Measurements from ENCODE around the gene DPP6. TPM values are rescaled to one million over a fixed set of nuclear protein-coding genes. Genes with fewer than 3 reads are reported as not detected.

The DPP6 gene
- total RNA-seq, 1 experiment from 2014 or later: not detected

DNA sequence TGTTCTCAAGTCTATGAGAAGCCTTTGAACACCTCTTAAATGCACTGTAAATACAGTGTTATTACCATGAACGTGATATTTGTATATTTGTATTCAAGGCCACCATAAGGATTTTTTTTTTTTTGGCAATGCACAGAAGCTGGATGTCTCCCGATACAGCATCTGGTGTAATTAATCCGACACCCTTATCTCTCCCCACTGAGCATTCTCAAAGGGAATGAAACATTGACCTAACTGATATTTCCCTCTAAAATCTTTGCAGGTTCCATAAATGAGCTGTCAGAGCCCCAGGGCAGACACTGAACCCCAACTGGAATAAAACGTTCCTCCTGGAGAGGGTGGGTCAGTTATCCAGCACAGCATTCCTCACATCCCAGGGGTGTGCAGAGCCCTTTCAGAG, 634.1 kb downstream of the DPP6 start:
- no peak overlapping the region for H3K4me3 ChIP-seq (ENCODE audit: low read depth, low read length, poor library complexity, severe bottlenecking)
- no peak overlapping the region for H3K27ac ChIP-seq (ENCODE audit: low read depth, low read length, poor library complexity, severe bottlenecking)
- H3K9me3 ChIP-seq (ENCODE audit: low read depth, low read length, poor library complexity, severe bottlenecking): no peaks in the 10 kb centered on the region
- ChIA-PET CTCF (no interaction called here), POLR2A (ENCODE audit: low non-redundant PET) (no interaction called here)
- H3K36me3 ChIP-seq (ENCODE audit: insufficient read depth, low read length, poor library complexity, severe bottlenecking): no peaks in the 10 kb centered on the region
- no peaks in the 10 kb centered on the region for H3K27me3 ChIP-seq (replicated peaks; ENCODE audit: insufficient read depth, low read depth, low read length, poor library complexity)
- DNase-seq (ENCODE audit: low spot score): no peak
- BruUV-seq (replicated peaks): no TSS peak
- TF ChIP-seq CTCF (conservative IDR thresholded peaks at IDR 0.05; ENCODE audit: low read depth, low read length): no peak
- H3K4me1 ChIP-seq (ENCODE audit: insufficient read depth, low read length, poor library complexity, severe bottlenecking): no peaks in the 10 kb centered on the region
- intact Hi-C loops (cut with micrococcal nuclease; ENCODE audit: unreplicated experiment): no loop called here

- POLR2A ChIA-PET (ENCODE audit: low non-redundant PET): no interaction called here
- CTCF ChIA-PET: no interaction called here
- no TSS peak for BruUV-seq (replicated peaks)
- no peak overlapping the region for H3K4me3 ChIP-seq (ENCODE audit: low read depth, low read length, poor library complexity, severe bottlenecking)
- no peak overlapping the region for H3K27ac ChIP-seq (ENCODE audit: low read depth, low read length, poor library complexity, severe bottlenecking)
- no peak for DNase-seq (ENCODE audit: low spot score)
- no peak for TF ChIP-seq CTCF (conservative IDR thresholded peaks at IDR 0.05; ENCODE audit: low read depth, low read length)
- TF ChIP-seq EZH2 (IDR thresholded peaks at IDR 0.05; ENCODE audit: borderline replicate concordance, low read depth, low read length, poor library complexity, severe bottlenecking): no peak
- H3K4me1 ChIP-seq (ENCODE audit: insufficient read depth, low read length, poor library complexity, severe bottlenecking): no peaks in the 10 kb centered on the region
- H3K9me3 ChIP-seq (ENCODE audit: low read depth, low read length, poor library complexity, severe bottlenecking): no peaks in the 10 kb centered on the region
- no peaks in the 10 kb centered on the region for H3K27me3 ChIP-seq (replicated peaks; ENCODE audit: insufficient read depth, low read depth, low read length, poor library complexity)
- H3K36me3 ChIP-seq (ENCODE audit: insufficient read depth, low read length, poor library complexity, severe bottlenecking): no peaks in the 10 kb centered on the region
- intact Hi-C loops (cut with micrococcal nuclease; ENCODE audit: unreplicated experiment): no loop called here
These were observed 636.8 kb downstream of the DPP6 start for GRCh38 chr7:154688952-154689351.

DNA sequence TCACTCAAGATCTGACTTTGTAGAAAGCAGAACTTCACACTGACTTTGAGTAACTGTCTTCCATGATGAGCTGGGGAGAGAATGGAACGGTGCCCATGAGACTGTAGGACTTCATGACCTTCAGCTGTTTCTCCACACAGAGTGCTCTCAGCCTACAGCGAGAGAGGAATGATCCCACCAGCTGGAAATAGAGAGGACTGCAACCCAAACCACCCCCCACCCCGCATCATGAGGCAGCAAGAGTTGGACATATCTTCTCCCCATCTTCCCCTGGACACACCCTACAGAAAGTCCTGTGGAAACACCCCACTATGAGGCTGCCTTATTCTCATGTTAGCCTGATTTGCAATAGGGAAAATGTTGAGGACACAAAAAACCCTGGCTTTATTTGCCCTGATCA, 638.2 kb downstream of the DPP6 start:
- POLR2A ChIA-PET (ENCODE audit: low non-redundant PET): no interaction called here
- intact Hi-C loops (cut with micrococcal nuclease; ENCODE audit: unreplicated experiment): no loop called here
- TF ChIP-seq CTCF (conservative IDR thresholded peaks at IDR 0.05; ENCODE audit: low read depth, low read length) (no peak), EZH2 (IDR thresholded peaks at IDR 0.05; ENCODE audit: borderline replicate concordance, low read depth, low read length, poor library complexity, severe bottlenecking) (no peak)
- BruUV-seq (replicated peaks): no TSS peak
- no peaks in the 10 kb centered on the region for H3K9me3 ChIP-seq (ENCODE audit: low read depth, low read length, poor library complexity, severe bottlenecking)
- DNase-seq (ENCODE audit: low spot score): no peak
- no peaks in the 10 kb centered on the region for H3K27me3 ChIP-seq (replicated peaks; ENCODE audit: insufficient read depth, low read depth, low read length, poor library complexity)
- no peak overlapping the region for H3K4me3 ChIP-seq (ENCODE audit: low read depth, low read length, poor library complexity, severe bottlenecking)
- no peaks in the 10 kb centered on the region for H3K36me3 ChIP-seq (ENCODE audit: insufficient read depth, low read length, poor library complexity, severe bottlenecking)
- no peaks in the 10 kb centered on the region for H3K4me1 ChIP-seq (ENCODE audit: insufficient read depth, low read length, poor library complexity, severe bottlenecking)
- CTCF ChIA-PET: no interaction called here
- no peak overlapping the region for H3K27ac ChIP-seq (ENCODE audit: low read depth, low read length, poor library complexity, severe bottlenecking)

Measured in A673 (cell line).